ENCODE data around the gene ZBTB16.
A peak's percentile ranks its signal among the peaks of the same experiment; 100 is the strongest.

Gene ZBTB16

GRCh38 chr11:114152785-114153184, 93.3 kb downstream of the ZBTB16 start:
- no peak for DNase-seq (ENCODE audit: low read depth)

- DNase-seq (ENCODE audit: low read depth), result no peak
Observed at GRCh38 chr11:114153224-114153623, 93.7 kb downstream of the ZBTB16 start.

GRCh38 chr11:114154271-114155047, 94.9 kb downstream of the ZBTB16 start:
- no peak for DNase-seq (ENCODE audit: low read depth)

GRCh38 chr11:114155116-114155515, 95.6 kb downstream of the ZBTB16 start:
- DNase-seq (ENCODE audit: low read depth), result no peak

GRCh38 chr11:114156131-114156581, 96.6 kb downstream of the ZBTB16 start:
- no peak for DNase-seq (ENCODE audit: low read depth)

GRCh38 chr11:114156782-114157181, 97.3 kb downstream of the ZBTB16 start:
- no peak for DNase-seq (ENCODE audit: low read depth)

- DNase-seq (ENCODE audit: low read depth), result no peak
Observed at GRCh38 chr11:114157476-114158050, 98.1 kb downstream of the ZBTB16 start.

GRCh38 chr11:114158421-114158820, 98.9 kb downstream of the ZBTB16 start:
- DNase-seq (ENCODE audit: low read depth), result no peak

- no peak for DNase-seq (ENCODE audit: low read depth)
Observed at GRCh38 chr11:114158886-114159285, 99.4 kb downstream of the ZBTB16 start.

GRCh38 chr11:114159320-114159719, 99.8 kb downstream of the ZBTB16 start:
- no peak for DNase-seq (ENCODE audit: low read depth)

GRCh38 chr11:114159802-114160632, 100.5 kb downstream of the ZBTB16 start:
- DNase-seq (ENCODE audit: low read depth), result peak; percentile 80

GRCh38 chr11:114160894-114161293, 101.4 kb downstream of the ZBTB16 start:
- DNase-seq (ENCODE audit: low read depth), result no peak

GRCh38 chr11:114161486-114162250, 102.2 kb downstream of the ZBTB16 start:
- no peak for DNase-seq (ENCODE audit: low read depth)

GRCh38 chr11:114162719-114163123, 103.2 kb downstream of the ZBTB16 start:
- DNase-seq (ENCODE audit: low read depth), result no peak

- no peak for DNase-seq (ENCODE audit: low read depth)
Observed at GRCh38 chr11:114163229-114163631, 103.7 kb downstream of the ZBTB16 start.

GRCh38 chr11:114163830-114164401, 104.4 kb downstream of the ZBTB16 start:
- no peak for DNase-seq (ENCODE audit: low read depth)

- DNase-seq (ENCODE audit: low read depth), result no peak
Observed at GRCh38 chr11:114164546-114164945, 105.0 kb downstream of the ZBTB16 start.

- no peak for DNase-seq (ENCODE audit: low read depth)
Observed at GRCh38 chr11:114165326-114166230, 106.1 kb downstream of the ZBTB16 start.

- no peak for DNase-seq (ENCODE audit: low read depth)
Observed at GRCh38 chr11:114166362-114166761, 106.9 kb downstream of the ZBTB16 start.

GRCh38 chr11:114166897-114167323, 107.4 kb downstream of the ZBTB16 start:
- DNase-seq (ENCODE audit: low read depth), result no peak

- DNase-seq (ENCODE audit: low read depth), result no peak
Observed at GRCh38 chr11:114167355-114167754, 107.8 kb downstream of the ZBTB16 start.
